ENCODE data around the gene ATP10A. TPM values are rescaled to one million over a fixed set of nuclear protein-coding genes. Genes with fewer than 3 reads are reported as not detected.

Gene ATP10A
- total RNA-seq, 4 donors from 2014 or later, result 1.4 to 10.0 (median 3.6) TPM

DNA sequence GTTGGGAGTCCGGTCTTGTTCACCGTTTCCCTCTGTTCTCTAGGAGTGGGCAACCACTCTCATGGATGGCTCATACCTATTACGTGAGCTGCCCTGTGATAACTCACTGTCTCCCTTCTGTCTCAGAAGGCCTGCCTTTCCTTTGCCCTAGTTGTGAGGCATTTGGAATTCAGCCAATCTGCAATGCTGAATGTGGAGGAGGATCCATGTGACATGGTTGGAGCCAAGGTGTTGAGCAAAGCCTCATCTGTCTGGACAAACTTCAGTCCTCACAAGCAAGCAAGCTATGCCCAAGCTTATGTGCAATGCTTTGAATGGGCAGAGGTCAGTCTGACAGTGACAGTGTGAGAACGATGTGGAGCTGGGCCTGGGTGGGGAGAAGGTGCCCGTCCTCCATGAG, 37.8 kb upstream of the ATP10A start:
- no peaks in the 10 kb centered on the region for H3K36me3 ChIP-seq
- H3K27ac ChIP-seq, result no peak overlapping the region
- TF ChIP-seq POLR2A (IDR thresholded peaks at IDR 0.05) (no peak), EP300 (IDR thresholded peaks at IDR 0.05; ENCODE audit: low read depth) (no peak), POLR2AphosphoS5 (IDR thresholded peaks at IDR 0.05) (no peak)
- TF ChIP-seq, protein P1, sequence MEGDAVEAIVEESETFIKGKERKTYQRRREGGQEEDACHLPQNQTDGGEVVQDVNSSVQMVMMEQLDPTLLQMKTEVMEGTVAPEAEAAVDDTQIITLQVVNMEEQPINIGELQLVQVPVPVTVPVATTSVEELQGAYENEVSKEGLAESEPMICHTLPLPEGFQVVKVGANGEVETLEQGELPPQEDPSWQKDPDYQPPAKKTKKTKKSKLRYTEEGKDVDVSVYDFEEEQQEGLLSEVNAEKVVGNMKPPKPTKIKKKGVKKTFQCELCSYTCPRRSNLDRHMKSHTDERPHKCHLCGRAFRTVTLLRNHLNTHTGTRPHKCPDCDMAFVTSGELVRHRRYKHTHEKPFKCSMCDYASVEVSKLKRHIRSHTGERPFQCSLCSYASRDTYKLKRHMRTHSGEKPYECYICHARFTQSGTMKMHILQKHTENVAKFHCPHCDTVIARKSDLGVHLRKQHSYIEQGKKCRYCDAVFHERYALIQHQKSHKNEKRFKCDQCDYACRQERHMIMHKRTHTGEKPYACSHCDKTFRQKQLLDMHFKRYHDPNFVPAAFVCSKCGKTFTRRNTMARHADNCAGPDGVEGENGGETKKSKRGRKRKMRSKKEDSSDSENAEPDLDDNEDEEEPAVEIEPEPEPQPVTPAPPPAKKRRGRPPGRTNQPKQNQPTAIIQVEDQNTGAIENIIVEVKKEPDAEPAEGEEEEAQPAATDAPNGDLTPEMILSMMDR (IDR thresholded peaks at IDR 0.05), result no peak
- 77 to 100% methylated on average over 2 to 5 of the region's 5 CpGs for WGBS, 2 donors (ENCODE audit: low coverage in 1 of 2)
- no peak overlapping the region for H3K4me3 ChIP-seq
- H3K27me3 ChIP-seq, result no peaks in the 10 kb centered on the region
- no peak for DNase-seq
- H3K9me3 ChIP-seq, result no peaks in the 10 kb centered on the region
- intact Hi-C loops (cut with DNase I; ENCODE audit: low total_unique reads), result no loop called here
- H3K4me1 ChIP-seq, result no peaks in the 10 kb centered on the region
- in situ Hi-C loops (cut with MboI; ENCODE audit: low pct_ligation_motif_present in 1 of 4, low pct_unique_long_range_greater_than_20kb in 1 of 4, low sequenced_read_pairs in 3 of 4), result no loop called here

DNA sequence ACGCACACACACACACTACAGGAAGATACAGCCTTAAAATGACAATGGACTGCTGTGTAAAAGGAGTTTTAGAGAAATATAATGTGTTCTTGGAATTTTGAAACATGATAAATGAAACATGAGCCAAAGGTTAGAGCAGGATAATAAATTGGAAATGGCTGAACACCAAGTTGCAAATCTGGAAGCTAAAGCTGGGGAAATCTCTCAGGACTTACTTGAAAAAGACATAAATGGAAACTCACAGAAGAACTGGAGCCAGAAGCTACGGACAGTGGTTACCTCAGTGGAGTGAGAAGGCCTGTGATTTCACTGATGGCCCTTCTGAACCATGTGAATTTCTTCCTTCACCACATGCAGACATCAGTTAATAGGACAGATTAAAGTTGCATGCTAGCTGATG, 37.3 kb upstream of the ATP10A start:
- no peak for DNase-seq
- Histone ChIP-seq H3K4me1 (no peaks in the 10 kb centered on the region), H3K27ac (no peak overlapping the region), H3K27me3 (no peaks in the 10 kb centered on the region), H3K36me3 (no peaks in the 10 kb centered on the region), H3K4me3 (no peak overlapping the region), H3K9me3 (no peaks in the 10 kb centered on the region)
- WGBS, 2 donors (ENCODE audit: low coverage in 1 of 2), result 44 to 82% methylated on average over 1 to 2 of the region's 2 CpGs
- in situ Hi-C loops (cut with MboI; ENCODE audit: low pct_ligation_motif_present in 1 of 4, low pct_unique_long_range_greater_than_20kb in 1 of 4, low sequenced_read_pairs in 3 of 4), result no loop called here
- no peak for TF ChIP-seq POLR2A (IDR thresholded peaks at IDR 0.05)
- TF ChIP-seq, protein P1 (IDR thresholded peaks at IDR 0.05), result no peak
- TF ChIP-seq EP300 (IDR thresholded peaks at IDR 0.05; ENCODE audit: low read depth), result no peak
- TF ChIP-seq POLR2AphosphoS5 (IDR thresholded peaks at IDR 0.05), result no peak
- intact Hi-C loops (cut with DNase I; ENCODE audit: low total_unique reads), result no loop called here

DNA sequence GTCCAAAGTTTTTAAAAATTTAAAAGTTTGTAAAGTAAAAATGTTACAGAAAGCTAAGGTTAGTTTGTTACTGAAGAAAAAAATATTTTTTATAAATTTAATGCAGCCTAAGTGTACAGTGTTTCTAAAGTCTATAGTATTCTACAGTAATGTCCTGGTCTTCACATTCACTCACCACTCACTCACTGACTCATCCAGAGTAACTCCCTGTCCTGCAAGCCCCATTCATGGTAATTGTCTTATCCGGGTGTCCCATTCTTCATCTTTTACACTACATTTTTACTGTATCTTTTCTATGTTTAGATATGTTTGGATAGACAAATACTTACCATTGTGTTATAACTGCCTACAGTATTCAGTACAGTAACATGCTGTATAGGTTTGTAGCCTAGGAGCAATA, 36.7 kb upstream of the ATP10A start:
- TF ChIP-seq POLR2AphosphoS5 (IDR thresholded peaks at IDR 0.05), result no peak
- no peak for TF ChIP-seq EP300 (IDR thresholded peaks at IDR 0.05; ENCODE audit: low read depth)
- TF ChIP-seq, protein P1 (IDR thresholded peaks at IDR 0.05), result no peak
- TF ChIP-seq POLR2A (IDR thresholded peaks at IDR 0.05), result no peak
- H3K27ac ChIP-seq, result no peak overlapping the region
- WGBS, 2 donors (ENCODE audit: low coverage in 1 of 2), result 44 to 94% methylated on average over 1 of the region's 1 CpG
- intact Hi-C loops (cut with DNase I; ENCODE audit: low total_unique reads) (no loop called here), in situ Hi-C loops (cut with MboI; ENCODE audit: low pct_ligation_motif_present in 1 of 4, low pct_unique_long_range_greater_than_20kb in 1 of 4, low sequenced_read_pairs in 3 of 4) (loop anchor here in 1 of 4 donors (25.0 kb wide), 1 partner anchor 87 kb away; no protein-coding TSS in a partner anchor)
- H3K4me3 ChIP-seq, result no peak overlapping the region
- H3K36me3 ChIP-seq, result no peaks in the 10 kb centered on the region
- no peak for DNase-seq
- H3K27me3 ChIP-seq, result no peaks in the 10 kb centered on the region
- H3K4me1 ChIP-seq, result no peaks in the 10 kb centered on the region
- no peaks in the 10 kb centered on the region for H3K9me3 ChIP-seq

DNA sequence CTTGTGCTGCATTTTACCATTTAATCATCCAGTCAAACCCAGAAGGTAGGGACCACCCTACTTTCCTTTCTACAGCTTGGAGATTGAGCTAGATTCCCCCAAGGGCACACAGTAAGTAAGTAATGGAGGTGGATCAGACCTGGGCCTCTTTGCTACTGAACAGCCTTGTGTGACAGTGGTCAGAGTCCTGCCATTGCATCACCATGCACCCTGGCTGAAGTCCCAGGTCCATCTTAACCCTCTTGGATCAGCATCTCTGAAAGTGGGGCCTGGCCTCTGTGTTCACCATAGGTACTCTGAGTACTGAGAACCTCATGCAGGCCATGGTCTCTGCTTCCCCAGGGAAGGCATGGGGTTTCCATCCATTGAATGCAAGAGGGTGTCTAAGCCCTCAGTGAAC, 34.5 kb upstream of the ATP10A start:
- Histone ChIP-seq H3K36me3 (no peaks in the 10 kb centered on the region), H3K4me1 (no peaks in the 10 kb centered on the region), H3K9me3 (no peaks in the 10 kb centered on the region), H3K4me3 (no peak overlapping the region), H3K27me3 (no peaks in the 10 kb centered on the region), H3K27ac (no peak overlapping the region)
- in situ Hi-C loops (cut with MboI; ENCODE audit: low pct_ligation_motif_present in 1 of 4, low pct_unique_long_range_greater_than_20kb in 1 of 4, low sequenced_read_pairs in 3 of 4) (loop anchor here in 1 of 4 donors (25.0 kb wide), 1 partner anchor 90 kb away; no protein-coding TSS in a partner anchor), intact Hi-C loops (cut with DNase I; ENCODE audit: low total_unique reads) (no loop called here)
- TF ChIP-seq, protein P1 (IDR thresholded peaks at IDR 0.05), result no peak
- TF ChIP-seq EP300 (IDR thresholded peaks at IDR 0.05; ENCODE audit: low read depth) (no peak), POLR2AphosphoS5 (IDR thresholded peaks at IDR 0.05) (no peak), POLR2A (IDR thresholded peaks at IDR 0.05) (no peak)
- DNase-seq, result no peak
